HS-5 (cell line): Measurements from ENCODE around the gene CMTM5.
A peak's percentile ranks its signal among the peaks of the same experiment; 100 is the strongest.

Experiments
- DNase-seq: peaks from one replicate; pipeline ENCODE4 v3.0.0-alpha.2; 2012; ENCODE audit warnings: low read depth

Gene CMTM5, protein sequence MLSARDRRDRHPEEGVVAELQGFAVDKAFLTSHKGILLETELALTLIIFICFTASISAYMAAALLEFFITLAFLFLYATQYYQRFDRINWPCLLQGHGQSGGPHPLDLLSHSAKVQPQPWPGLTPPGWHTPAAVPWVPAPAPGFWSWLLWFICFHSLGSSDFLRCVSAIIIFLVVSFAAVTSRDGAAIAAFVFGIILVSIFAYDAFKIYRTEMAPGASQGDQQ

GRCh38 chr14:23376482-23377197 lies at the start of gene CMTM5:
Gene CMTM5 (plus strand): TSS chr14:23377046. CDS start chr14:23377252, 206 bp downstream.
- DNase-seq: no peak

- peak; percentile 34 for DNase-seq
Measured at GRCh38 chr14:23327947-23328744, 48.7 kb upstream of the CMTM5 start.

- DNase-seq: no peak
Measured at GRCh38 chr14:23335623-23336022, 41.2 kb upstream of the CMTM5 start.

DNA sequence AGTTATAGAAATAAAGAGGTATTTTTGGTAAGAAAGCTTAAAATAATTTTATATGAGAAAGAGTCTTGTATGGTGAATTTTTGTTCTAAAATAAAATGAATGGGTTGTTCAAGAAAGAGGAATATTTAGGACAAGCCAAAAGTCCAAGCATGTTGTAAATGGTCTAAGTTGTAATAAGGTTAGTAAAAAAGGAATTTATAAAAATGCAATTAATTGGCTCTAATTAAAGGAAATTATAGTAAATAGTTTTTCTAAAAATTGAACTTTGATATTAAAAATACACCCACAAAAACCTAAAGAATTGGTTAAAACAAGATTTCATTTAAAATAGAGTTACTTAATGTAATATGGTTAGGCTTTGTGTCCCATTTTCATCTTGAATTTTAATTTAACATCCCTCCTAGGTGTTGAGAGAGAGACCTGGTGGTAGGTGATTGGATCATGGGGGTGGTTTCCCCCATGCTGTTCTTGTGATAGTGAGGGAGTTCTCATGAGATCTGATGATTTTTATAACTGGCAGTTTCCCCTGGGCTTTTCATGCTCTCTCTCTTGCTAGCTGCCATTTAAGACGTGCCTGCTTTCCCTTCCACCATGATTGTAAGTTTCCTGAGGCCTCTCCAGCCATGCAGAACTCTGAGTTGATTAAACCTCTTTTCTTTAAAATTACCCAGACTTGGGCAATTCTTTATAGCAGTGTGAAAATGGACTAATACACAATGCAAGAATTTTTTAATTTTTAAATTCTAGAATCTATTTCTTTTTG lies 37.2 kb upstream of the CMTM5 start:
- DNase-seq: no peak

DNA sequence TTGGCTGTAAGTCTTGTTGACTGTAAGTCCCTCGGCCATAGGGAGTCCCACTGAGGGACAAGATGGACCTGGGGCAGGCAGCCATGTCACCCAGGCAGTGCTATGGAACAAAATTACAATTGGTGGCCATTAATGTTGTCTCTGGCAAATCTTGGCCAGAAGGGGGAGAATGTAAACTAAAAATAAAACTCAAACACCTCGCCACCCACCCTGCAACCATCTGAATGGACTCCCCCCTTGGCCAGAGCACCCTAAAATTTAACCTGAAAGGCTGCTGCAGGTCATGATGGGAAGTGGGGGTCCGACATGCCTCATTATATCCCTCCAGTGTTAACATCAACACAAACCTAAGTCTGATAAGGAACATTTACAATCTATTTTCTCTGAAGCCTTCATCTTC lies 32.4 kb upstream of the CMTM5 start:
- DNase-seq: no peak

- no peak for DNase-seq
Measured at GRCh38 chr14:23345987-23346692, 30.7 kb upstream of the CMTM5 start.

DNA sequence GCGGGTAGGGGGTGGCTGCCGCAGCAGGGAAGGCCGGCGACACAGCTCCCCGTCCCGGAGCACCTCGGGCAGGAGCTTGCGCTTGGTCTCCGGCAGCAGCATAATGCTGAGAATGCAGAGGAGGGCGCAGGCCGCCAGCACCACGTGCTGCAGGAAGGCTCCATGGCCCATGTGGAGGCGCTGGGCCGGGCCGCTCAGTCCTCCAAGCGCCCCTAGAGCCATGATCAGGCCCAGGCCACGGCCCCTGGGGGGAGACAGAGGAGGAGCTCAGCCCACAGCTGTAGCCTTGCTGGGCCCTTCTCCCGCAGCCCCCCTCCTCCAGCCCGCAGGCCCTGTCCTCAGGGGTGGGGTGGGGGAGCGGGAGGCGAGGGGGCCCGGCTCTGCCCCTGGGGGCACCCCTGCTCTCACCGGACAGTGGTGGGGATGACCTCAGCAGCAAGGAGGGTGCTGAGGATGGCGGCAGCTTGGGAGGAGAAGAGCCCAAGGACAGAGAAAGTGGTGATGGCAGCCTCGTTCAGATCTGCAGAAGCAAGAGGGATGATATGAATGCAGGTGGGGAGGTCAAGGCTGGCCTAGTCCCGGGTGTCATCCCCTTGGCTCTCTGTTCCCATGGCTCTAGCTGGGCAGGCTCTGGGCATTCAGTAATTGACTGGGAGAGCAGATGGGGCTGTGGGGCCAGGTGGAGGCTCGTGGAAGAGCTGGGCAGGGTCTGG lies 30.0 kb upstream of the CMTM5 start:
- DNase-seq: no peak

GRCh38 chr14:23347406-23348296 lies 29.2 kb upstream of the CMTM5 start:
- DNase-seq: no peak

DNA sequence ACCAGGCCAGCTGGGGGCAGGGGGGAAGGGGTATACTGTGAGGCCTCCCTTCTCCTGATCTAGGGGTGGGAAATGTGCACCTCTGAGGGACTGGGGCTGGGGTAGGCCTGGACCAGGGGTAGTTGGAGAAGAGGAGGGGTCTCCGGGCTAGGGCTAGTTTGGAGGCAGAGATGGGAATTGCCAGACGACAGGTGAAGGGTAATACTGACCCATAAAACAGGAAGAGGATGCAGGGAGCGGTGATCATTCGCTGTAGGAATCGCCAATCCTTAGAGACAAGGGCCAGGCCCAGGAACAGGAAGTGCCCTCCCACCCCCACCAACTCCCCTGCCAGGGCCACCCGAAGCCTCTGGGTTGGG lies 28.6 kb upstream of the CMTM5 start:
- no peak for DNase-seq

- DNase-seq: no peak
Measured at GRCh38 chr14:23349156-23349845, 27.5 kb upstream of the CMTM5 start.

DNA sequence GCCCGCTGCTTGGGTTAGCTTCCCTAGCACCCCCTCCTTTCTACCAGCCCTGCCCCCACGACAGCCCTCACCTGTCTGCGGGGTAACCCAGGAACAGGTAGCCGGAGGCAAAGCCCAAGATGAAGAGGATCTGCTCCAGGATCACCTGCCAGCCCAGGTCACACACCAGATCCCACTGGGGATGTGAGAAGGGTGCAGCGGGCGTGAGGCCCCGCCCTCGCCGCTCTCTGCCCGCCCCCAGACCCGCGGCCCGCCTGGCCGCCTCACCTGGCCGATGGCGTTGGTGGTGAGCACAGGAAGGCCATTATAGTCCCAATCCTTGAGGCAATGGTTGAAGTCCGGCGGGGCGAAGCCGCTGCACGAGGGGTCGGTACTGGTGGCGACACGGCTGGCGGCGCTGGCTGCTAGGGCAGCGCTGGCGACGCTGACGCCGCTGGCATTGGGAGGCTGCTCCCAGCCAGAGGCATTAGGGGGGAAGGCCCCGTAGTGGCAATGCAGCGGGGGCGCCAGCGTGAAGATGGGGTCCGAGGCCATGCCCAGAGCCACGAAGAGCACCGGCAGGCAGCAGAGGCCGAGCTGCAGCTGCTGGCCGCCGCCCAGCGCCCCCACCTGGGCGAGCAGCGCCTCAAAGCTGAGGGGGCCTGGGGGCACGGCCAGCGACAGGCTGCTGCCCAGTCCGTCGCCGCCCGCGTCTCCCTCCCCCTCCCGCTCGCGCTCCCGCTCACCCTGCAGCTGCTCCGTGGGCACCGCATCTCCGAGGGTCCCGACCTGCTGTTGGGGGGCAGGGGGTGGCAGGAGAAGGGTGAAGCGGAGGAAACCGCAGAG lies 25.0 kb upstream of the CMTM5 start:
- no peak for DNase-seq

DNA sequence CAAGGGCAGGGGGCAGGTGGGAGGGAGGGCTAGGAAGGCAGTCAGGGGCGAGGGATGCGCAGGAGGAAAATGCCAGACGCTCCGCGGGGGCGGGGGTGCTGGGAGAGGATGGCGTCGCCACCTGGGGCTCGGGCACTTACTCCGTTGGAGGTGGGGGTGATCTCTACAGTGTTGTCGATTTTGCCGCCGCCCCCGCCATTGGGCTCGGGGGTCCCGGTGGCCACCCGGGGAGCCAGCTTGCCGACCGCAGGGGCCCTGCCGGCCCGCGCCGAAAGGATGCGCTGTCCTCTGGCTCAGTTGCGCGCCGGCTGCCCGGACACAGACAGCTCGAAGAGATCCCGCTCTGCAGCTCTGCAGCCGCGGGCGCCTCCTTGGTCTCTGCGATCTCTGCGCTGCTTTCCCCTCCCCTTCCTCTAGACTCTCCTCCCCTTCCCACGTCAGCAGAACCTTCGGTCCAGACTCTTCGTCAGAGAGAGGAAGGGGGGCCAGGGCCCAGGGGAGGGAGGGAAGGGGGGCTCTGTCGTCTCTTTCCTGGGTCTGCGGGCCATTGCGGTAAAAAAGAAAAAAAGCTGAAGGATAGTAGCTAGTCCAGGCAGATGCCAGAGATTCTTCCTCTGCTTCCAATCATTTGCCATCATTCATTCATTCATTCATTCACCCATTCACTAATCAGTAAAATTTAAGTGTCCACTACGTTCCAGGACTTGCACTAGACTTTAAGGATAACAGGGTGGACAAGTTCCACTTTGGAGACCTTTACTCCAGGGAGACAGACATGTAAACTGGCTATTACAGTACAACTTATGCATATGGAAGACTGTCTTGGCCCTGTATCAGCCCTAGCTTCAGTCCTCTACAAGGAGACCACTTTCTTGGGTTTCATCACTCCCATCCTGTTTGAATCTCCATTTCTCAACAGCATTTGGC lies 24.1 kb upstream of the CMTM5 start, which contains the start of gene SLC22A17:
SLC22A17 (minus strand) TSS at position 382 of the 927 bp plus-strand sequence.
- DNase-seq: peak; percentile 40

GRCh38 chr14:23353433-23353780 lies 23.4 kb upstream of the CMTM5 start:
- no peak for DNase-seq

GRCh38 chr14:23354990-23355389 lies 21.9 kb upstream of the CMTM5 start:
- DNase-seq: no peak

DNA sequence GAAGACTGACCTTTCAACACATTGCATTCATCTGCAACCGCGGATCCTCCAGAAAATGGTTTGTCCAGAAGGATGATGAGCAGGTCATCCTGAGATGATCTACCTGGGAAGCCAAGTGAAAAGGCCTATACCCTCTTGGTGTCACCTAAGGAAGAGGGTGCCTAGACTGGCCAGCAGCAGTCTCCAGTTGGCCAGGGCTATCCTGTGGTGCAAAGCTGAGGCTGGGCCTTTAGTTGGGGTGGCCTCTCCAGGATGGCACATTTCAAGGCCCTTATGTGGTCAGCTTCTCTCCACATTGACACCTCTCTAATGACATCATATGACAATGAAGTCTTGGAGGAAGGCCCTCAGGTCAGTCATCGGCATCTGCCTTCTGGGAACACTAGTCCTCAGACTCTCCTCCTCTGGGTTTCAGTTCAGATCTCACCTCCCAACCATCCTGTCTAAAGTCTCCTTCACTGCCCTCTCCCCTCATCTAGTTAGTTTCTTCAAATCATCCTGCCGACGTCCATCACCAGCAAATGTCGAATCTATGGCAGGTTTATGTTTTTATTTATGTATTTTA lies 20.9 kb upstream of the CMTM5 start:
- no peak for DNase-seq

DNA sequence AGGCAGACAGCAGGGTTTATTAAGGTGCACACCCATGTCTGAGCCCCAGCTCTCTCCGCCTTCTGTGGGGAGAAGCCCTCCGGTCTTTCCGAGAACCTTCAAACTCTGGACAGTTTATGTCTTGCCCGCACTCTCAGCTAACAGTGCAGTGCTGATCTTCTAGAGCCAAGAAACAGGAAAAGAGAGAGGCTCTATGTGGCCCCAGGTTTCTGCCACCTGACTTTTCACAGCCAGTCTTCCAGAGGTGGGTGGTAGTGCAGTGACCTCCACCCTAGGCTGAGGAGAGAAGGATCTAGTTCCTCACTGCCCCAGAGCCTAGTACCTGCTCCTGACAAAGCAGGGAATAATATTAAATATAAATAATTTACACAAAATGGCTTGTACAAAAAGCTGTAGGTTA lies 20.2 kb upstream of the CMTM5 start:
- no peak for DNase-seq

- no peak for DNase-seq
Measured at GRCh38 chr14:23357261-23357660, 19.6 kb upstream of the CMTM5 start.
